Measurements from ENCODE around the gene SHH. TPM values are rescaled to one million over a fixed set of nuclear protein-coding genes. Genes with fewer than 3 reads are reported as not detected.
A peak's percentile ranks its signal among the peaks of the same experiment; 100 is the strongest.

SHH gene
- total RNA-seq, 6 experiments from 2014 or later = 6.8 to 18.6 (median 12.4) TPM

GRCh38 chr7:155844019-155844453 lies 31.8 kb upstream of the SHH start:
- Histone ChIP-seq H3K4me1 (peaks cover 0 to 4% (median 0%) of the 10 kb centered on the region in 4 donors), H3K27me3 (no peaks in the 10 kb centered on the region), H3K4me3 (no peak overlapping the region), H3K36me3 (no peaks in the 10 kb centered on the region), H3K9me3 (no peaks in the 10 kb centered on the region), H3K27ac (no peak overlapping the region)
- DNase-seq (peak in 1 of 3 donors; percentile 67), ATAC-seq (peak; percentile 47 to 77 (median 64))
- intact Hi-C loops (cut with DNase I) = no loop called here
- TF ChIP-seq POLR2A (IDR thresholded peaks at IDR 0.05) = no peak
- TF ChIP-seq CTCF (IDR thresholded peaks at IDR 0.05) = no peak
- 20% methylated on average over 4 of the region's 14 CpGs for WGBS (ENCODE audit: insufficient coverage, low coverage, low lambda C conversion rate, missing lambda C conversion rate)

- intact Hi-C loops (cut with DNase I) = no loop called here
- TF ChIP-seq CTCF (IDR thresholded peaks at IDR 0.05) (no peak), POLR2A (IDR thresholded peaks at IDR 0.05) (no peak)
- peak in 3 of 4 donors; percentile 42 to 61 (median 61) for ATAC-seq
- peak in 1 of 3 donors; percentile 53 for DNase-seq
- 76% methylated on average over 4 of the region's 20 CpGs for WGBS (ENCODE audit: insufficient coverage, low coverage, low lambda C conversion rate, missing lambda C conversion rate)
- Histone ChIP-seq H3K9me3 (no peaks in the 10 kb centered on the region), H3K27me3 (no peaks in the 10 kb centered on the region), H3K4me1 (peaks cover 0 to 4% (median 0%) of the 10 kb centered on the region in 4 donors), H3K36me3 (no peaks in the 10 kb centered on the region), H3K27ac (no peak overlapping the region), H3K4me3 (no peak overlapping the region)
These were observed 31.3 kb upstream of the SHH start for GRCh38 chr7:155843426-155844018.

GRCh38 chr7:155842496-155843265 lies 30.4 kb upstream of the SHH start:
- ATAC-seq (no peak), DNase-seq (peak in 2 of 3 donors; percentile 19 to 45)
- H3K27ac ChIP-seq = no peak overlapping the region
- H3K36me3 ChIP-seq = no peaks in the 10 kb centered on the region
- WGBS (ENCODE audit: insufficient coverage, low coverage, low lambda C conversion rate, missing lambda C conversion rate) = 83% methylated on average over 13 of the region's 21 CpGs
- no peaks in the 10 kb centered on the region for H3K9me3 ChIP-seq
- H3K4me3 ChIP-seq = no peak overlapping the region
- H3K4me1 ChIP-seq = peaks cover 0 to 4% (median 0%) of the 10 kb centered on the region in 4 donors
- no peaks in the 10 kb centered on the region for H3K27me3 ChIP-seq
- intact Hi-C loops (cut with DNase I) = no loop called here
- TF ChIP-seq POLR2A (IDR thresholded peaks at IDR 0.05) (no peak), CTCF (IDR thresholded peaks at IDR 0.05) (no peak)

DNA sequence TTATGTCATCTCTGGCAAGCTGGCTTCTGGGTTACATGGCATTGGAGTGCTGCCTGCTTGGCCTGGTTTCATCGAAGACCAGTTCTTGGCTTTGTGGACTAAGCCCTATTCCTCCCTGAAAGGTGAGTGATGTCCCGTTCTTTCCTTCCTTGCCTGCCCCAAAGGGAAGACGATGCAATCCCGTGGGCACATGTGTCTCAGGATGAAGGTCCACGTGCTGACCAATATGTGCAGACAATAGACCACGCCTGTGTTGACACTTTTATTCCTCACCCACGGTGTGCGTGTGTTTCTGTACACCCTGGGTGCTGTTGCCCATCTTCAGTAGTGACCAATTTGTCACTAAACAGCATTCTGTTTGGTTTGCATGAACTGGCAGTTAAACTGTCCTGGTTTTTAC lies 28.6 kb upstream of the SHH start:
- Histone ChIP-seq H3K27me3 (no peaks in the 10 kb centered on the region), H3K9me3 (no peaks in the 10 kb centered on the region), H3K36me3 (no peaks in the 10 kb centered on the region), H3K27ac (no peak overlapping the region), H3K4me3 (no peak overlapping the region), H3K4me1 (peaks cover 0 to 4% (median 0%) of the 10 kb centered on the region in 4 donors)
- WGBS (ENCODE audit: insufficient coverage, low coverage, low lambda C conversion rate, missing lambda C conversion rate) = 77% methylated on average over 7 of the region's 8 CpGs
- DNase-seq = peak in 1 of 3 donors; percentile 9
- ATAC-seq = no peak
- intact Hi-C loops (cut with DNase I) = no loop called here
- TF ChIP-seq POLR2A (IDR thresholded peaks at IDR 0.05) (no peak), CTCF (IDR thresholded peaks at IDR 0.05) (no peak)
